Superior temporal gyrus (tissue), 1 donor: Measurements from ENCODE around the gene ADSL.
"Not testable (repeated sequence)": the region's sequence is repeated elsewhere in the genome, so short reads cannot be mapped to it uniquely, and the experiment has no call there.

ENCODE experiments used
- DNase-seq: peaks from one replicate; pipeline ENCODE4 v3.0.0-alpha.2; 2016; ENCODE audit errors: extremely low spot score

ADSL gene

GRCh38 chr22:40346185-40347118 is at the start of gene ADSL:
Gene ADSL (plus strand): TSS chr22:40346500. CDS start chr22:40346559, 59 bp downstream.
- DNase-seq, result peak; percentile 87

- DNase-seq, result no peak
Measured at GRCh38 chr22:40300316-40300715, 46.0 kb upstream of the ADSL start.

GRCh38 chr22:40300884-40301672 is 45.2 kb upstream of the ADSL start:
- no peak for DNase-seq

- no peak for DNase-seq
Measured at GRCh38 chr22:40302149-40302548, 44.2 kb upstream of the ADSL start.

- no peak for DNase-seq
Measured at GRCh38 chr22:40305625-40306024, 40.7 kb upstream of the ADSL start.

GRCh38 chr22:40308999-40309573 is 37.2 kb upstream of the ADSL start:
- no peak for DNase-seq

GRCh38 chr22:40309631-40310030 is 36.7 kb upstream of the ADSL start:
- DNase-seq, result no peak

- DNase-seq, result peak; percentile 9
Measured at GRCh38 chr22:40310081-40310767, 36.1 kb upstream of the ADSL start.

- peak; percentile 3 for DNase-seq
Measured at GRCh38 chr22:40310768-40311120, 35.6 kb upstream of the ADSL start.

- DNase-seq, result not testable (repeated sequence)
Measured at GRCh38 chr22:40311646-40312045, 34.7 kb upstream of the ADSL start.

GRCh38 chr22:40312050-40312449 is 34.2 kb upstream of the ADSL start:
- no peak for DNase-seq

- no peak for DNase-seq
Measured at GRCh38 chr22:40313007-40313406, 33.3 kb upstream of the ADSL start.

- DNase-seq, result no peak
Measured at GRCh38 chr22:40314041-40314440, 32.3 kb upstream of the ADSL start.

GRCh38 chr22:40320687-40321086 is 25.6 kb upstream of the ADSL start:
- DNase-seq, result no peak

GRCh38 chr22:40322021-40322420 is 24.3 kb upstream of the ADSL start:
- no peak for DNase-seq

- DNase-seq, result no peak
Measured at GRCh38 chr22:40322818-40323447, 23.4 kb upstream of the ADSL start.

GRCh38 chr22:40323681-40324171 is 22.6 kb upstream of the ADSL start:
- DNase-seq, result no peak

- DNase-seq, result no peak
Measured at GRCh38 chr22:40324468-40325305, 21.6 kb upstream of the ADSL start.

- no peak for DNase-seq
Measured at GRCh38 chr22:40325315-40325714, 21.0 kb upstream of the ADSL start.
